Measurements from ENCODE around the gene WDPCP.
"Not testable (repeated sequence)": the region's sequence is repeated elsewhere in the genome, so short reads cannot be mapped to it uniquely, and the experiment has no call there.

The WDPCP gene

GRCh38 chr2:63434024-63435001 is 154.0 kb downstream of the WDPCP start:
- no peaks in the 10 kb centered on the region for H3K36me3 ChIP-seq (ENCODE audit: insufficient read depth, low read length)
- no peak overlapping the region for H3K9ac ChIP-seq (ENCODE audit: low read depth, low read length)
- H3K9me3 ChIP-seq (ENCODE audit: control insufficient read depth, insufficient read depth, low read length): no peaks in the 10 kb centered on the region
- H3K4me1 ChIP-seq (ENCODE audit: insufficient read depth, low read length): no peaks in the 10 kb centered on the region

DNA sequence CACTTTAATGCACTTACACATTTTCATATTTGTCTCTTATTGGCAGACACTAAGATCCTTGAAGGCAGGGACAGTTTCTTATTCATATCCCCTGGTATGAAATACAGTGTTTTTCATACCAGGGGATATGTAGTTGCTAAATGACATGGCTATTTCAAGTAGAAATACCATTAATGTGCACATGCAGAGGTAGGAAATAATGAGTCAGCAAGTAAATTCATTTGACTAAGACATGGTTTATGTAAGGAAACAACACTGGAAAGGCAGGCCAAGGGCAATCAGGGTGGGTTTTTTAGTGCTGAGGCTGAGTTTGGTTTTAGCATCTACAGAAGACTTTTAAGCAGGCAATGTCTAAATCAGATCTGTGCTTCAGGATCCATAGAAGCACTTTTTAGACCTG is 155.9 kb downstream of the WDPCP start:
- Histone ChIP-seq H3K9me3 (ENCODE audit: control insufficient read depth, insufficient read depth, low read length) (no peaks in the 10 kb centered on the region), H3K36me3 (ENCODE audit: insufficient read depth, low read length) (no peaks in the 10 kb centered on the region), H3K9ac (ENCODE audit: low read depth, low read length) (no peak overlapping the region), H3K4me1 (ENCODE audit: insufficient read depth, low read length) (no peaks in the 10 kb centered on the region)

GRCh38 chr2:63425606-63426005 is 162.7 kb downstream of the WDPCP start:
- Histone ChIP-seq H3K9me3 (ENCODE audit: control insufficient read depth, insufficient read depth, low read length) (no peaks in the 10 kb centered on the region), H3K4me1 (ENCODE audit: insufficient read depth, low read length) (no peaks in the 10 kb centered on the region), H3K9ac (ENCODE audit: low read depth, low read length) (no peak overlapping the region), H3K36me3 (ENCODE audit: insufficient read depth, low read length) (no peaks in the 10 kb centered on the region)

GRCh38 chr2:63425079-63425416 is 163.2 kb downstream of the WDPCP start:
- Histone ChIP-seq H3K9ac (ENCODE audit: low read depth, low read length) (no peak overlapping the region), H3K36me3 (ENCODE audit: insufficient read depth, low read length) (no peaks in the 10 kb centered on the region), H3K4me1 (ENCODE audit: insufficient read depth, low read length) (no peaks in the 10 kb centered on the region), H3K9me3 (ENCODE audit: control insufficient read depth, insufficient read depth, low read length) (no peaks in the 10 kb centered on the region)

GRCh38 chr2:63424329-63425078 is 163.8 kb downstream of the WDPCP start:
- no peaks in the 10 kb centered on the region for H3K9me3 ChIP-seq (ENCODE audit: control insufficient read depth, insufficient read depth, low read length)
- no peaks in the 10 kb centered on the region for H3K36me3 ChIP-seq (ENCODE audit: insufficient read depth, low read length)
- H3K9ac ChIP-seq (ENCODE audit: low read depth, low read length): no peak overlapping the region
- no peaks in the 10 kb centered on the region for H3K4me1 ChIP-seq (ENCODE audit: insufficient read depth, low read length)

DNA sequence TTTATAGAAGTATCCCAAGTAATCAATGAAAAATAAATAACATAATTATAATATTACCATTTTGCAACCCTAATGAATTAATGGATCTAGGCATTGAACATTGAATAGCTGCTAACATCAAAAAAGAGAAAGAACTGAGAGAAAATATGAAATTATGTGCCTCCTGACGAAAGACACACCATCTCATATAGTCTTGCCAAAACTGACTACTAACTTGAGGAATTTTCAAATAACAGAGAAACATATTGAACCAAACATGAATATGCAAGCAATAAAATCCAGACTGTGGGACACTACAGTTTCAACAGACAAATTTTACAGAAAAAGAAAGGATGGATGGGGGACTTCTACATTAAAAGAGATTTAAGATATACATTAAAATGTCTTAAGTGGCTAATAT is 165.7 kb downstream of the WDPCP start:
- no peaks in the 10 kb centered on the region for H3K36me3 ChIP-seq (ENCODE audit: insufficient read depth, low read length)
- H3K4me1 ChIP-seq (ENCODE audit: insufficient read depth, low read length): no peaks in the 10 kb centered on the region
- no peak overlapping the region for H3K9ac ChIP-seq (ENCODE audit: low read depth, low read length)
- H3K9me3 ChIP-seq (ENCODE audit: control insufficient read depth, insufficient read depth, low read length): no peaks in the 10 kb centered on the region

GRCh38 chr2:63408530-63408929 is 179.7 kb downstream of the WDPCP start:
- H3K4me1 ChIP-seq (ENCODE audit: insufficient read depth, low read length): 0 out of 2 replicates have a peak, but pooled peaks cover 4% of the 10 kb centered on the region
- H3K9me3 ChIP-seq (ENCODE audit: control insufficient read depth, insufficient read depth, low read length): peaks cover 5% of the 10 kb centered on the region; the same call in 1 of the 2 replicates
- H3K9ac ChIP-seq (ENCODE audit: low read depth, low read length): no peak overlapping the region
- no peaks in the 10 kb centered on the region for H3K36me3 ChIP-seq (ENCODE audit: insufficient read depth, low read length)

DNA sequence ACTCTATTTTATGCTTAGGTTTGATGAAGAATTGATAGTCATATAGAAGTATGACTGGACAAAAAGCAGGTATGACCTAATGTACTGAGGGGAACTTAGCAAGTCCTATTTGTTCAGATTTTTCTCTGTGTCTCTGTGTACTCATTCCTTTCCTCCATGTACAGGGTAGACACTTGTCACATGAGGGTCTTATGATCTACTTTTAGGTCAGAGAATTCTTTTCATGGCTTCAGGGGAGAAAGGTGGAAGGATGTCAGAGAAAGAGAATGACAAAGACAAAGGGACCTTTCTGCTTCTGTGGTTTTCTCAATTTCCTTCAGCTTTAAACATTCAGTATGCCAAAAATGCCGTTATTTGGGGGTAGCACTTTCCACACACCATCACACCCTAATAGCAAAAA is 181.6 kb downstream of the WDPCP start:
- Histone ChIP-seq H3K9ac (ENCODE audit: low read depth, low read length) (no peak overlapping the region), H3K4me1 (ENCODE audit: insufficient read depth, low read length) (0 out of 2 replicates have a peak, but pooled peaks cover 4% of the 10 kb centered on the region), H3K9me3 (ENCODE audit: control insufficient read depth, insufficient read depth, low read length) (peaks cover 5% of the 10 kb centered on the region; the same call in 1 of the 2 replicates), H3K36me3 (ENCODE audit: insufficient read depth, low read length) (no peaks in the 10 kb centered on the region)

DNA sequence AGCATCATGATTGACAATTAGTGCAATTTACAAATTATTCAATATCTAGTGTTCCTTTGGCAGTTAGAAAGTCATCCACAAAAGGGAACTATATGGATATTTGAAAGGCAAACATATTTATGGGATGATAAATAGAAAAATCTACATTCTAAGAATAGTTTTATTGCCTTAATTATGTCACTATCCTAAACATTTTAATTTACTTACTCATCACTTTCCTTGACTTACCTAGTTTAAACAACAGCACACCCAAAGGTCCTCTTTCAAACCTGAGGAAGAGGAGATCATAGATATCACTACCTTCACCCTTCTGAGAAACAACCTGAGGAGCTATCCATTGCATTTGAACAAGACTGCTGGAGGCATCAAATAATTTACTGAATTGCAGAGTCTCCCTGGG is 184.5 kb downstream of the WDPCP start:
- H3K9me3 ChIP-seq (ENCODE audit: control insufficient read depth, insufficient read depth, low read length): peaks cover 5% of the 10 kb centered on the region; the same call in 1 of the 2 replicates
- no peak overlapping the region for H3K9ac ChIP-seq (ENCODE audit: low read depth, low read length)
- peaks cover 10% of the 10 kb centered on the region; the same call in 1 of the 2 replicates for H3K4me1 ChIP-seq (ENCODE audit: insufficient read depth, low read length)
- no peaks in the 10 kb centered on the region for H3K36me3 ChIP-seq (ENCODE audit: insufficient read depth, low read length)

GRCh38 chr2:63402889-63403288 is 185.4 kb downstream of the WDPCP start:
- H3K4me1 ChIP-seq (ENCODE audit: insufficient read depth, low read length); H3K9me3 ChIP-seq (ENCODE audit: control insufficient read depth, insufficient read depth, low read length); H3K9ac ChIP-seq (ENCODE audit: low read depth, low read length); H3K36me3 ChIP-seq (ENCODE audit: insufficient read depth, low read length): not testable (repeated sequence)

DNA sequence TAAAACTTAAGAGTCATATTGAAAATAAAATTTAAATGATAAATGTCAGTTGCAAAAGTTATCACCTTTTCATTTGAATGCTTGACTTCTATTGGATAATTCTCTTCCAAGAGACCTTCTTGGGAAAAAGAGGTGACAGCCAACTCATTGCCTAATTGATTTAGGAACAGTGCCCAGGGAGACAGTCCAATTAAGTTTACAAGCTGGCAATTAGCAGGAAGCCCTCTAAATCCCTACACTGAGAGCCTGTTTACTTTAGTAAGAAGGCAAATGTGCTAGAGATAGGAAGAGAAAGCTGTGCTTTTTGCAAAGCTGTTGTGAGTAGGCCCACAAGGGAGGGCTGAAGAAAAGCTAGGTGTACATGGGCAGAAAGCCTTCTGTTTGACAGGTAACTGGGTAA is 189.1 kb downstream of the WDPCP start:
- Histone ChIP-seq H3K9ac (ENCODE audit: low read depth, low read length) (no peak overlapping the region), H3K36me3 (ENCODE audit: insufficient read depth, low read length) (no peaks in the 10 kb centered on the region), H3K4me1 (ENCODE audit: insufficient read depth, low read length) (peaks cover 6% of the 10 kb centered on the region; the same call in 1 of the 2 replicates), H3K9me3 (ENCODE audit: control insufficient read depth, insufficient read depth, low read length) (no peaks in the 10 kb centered on the region)

DNA sequence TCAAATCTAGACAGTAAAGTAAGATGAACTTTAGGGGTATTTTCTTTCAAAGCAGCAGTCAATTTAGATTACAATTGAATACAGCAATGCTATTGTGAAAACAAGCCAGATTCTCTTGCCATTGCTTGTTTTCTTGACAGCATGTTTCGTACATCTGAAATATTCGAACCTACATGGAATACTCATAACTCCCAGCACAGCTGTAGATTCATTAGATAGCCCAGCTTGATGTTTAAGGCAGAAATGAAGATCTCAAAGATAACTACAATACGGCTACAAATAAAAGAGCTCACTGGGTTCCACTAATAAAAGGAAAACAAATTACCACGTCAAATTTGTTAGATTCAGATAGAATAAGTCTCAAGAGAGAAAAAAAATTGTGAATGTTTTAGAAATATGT is 208.8 kb downstream of the WDPCP start:
- no peak overlapping the region for H3K9ac ChIP-seq (ENCODE audit: low read depth, low read length)
- H3K9me3 ChIP-seq (ENCODE audit: control insufficient read depth, insufficient read depth, low read length): no peaks in the 10 kb centered on the region
- H3K36me3 ChIP-seq (ENCODE audit: insufficient read depth, low read length): no peaks in the 10 kb centered on the region
- peaks cover 4% of the 10 kb centered on the region; the same call in 1 of the 2 replicates for H3K4me1 ChIP-seq (ENCODE audit: insufficient read depth, low read length)

DNA sequence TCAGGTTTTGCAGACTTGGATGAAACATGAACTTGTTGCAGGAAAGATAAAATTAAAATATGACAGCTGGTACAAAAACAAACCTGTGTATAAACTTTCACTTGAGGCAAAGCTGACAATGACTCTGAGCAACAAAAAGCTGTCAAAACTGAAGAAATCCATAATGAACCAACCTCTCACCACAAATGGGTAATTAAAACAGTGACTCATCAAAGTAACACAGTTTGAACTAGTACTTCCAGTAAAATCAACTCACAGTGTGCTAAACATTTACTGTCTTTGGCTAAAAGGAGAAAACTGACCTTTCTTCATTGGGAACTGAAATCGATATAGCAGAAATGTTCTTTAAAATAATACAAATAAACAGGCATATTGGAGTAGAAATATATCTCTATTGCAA is 209.7 kb downstream of the WDPCP start:
- Histone ChIP-seq H3K4me1 (ENCODE audit: insufficient read depth, low read length) (peaks cover 4% of the 10 kb centered on the region; the same call in 1 of the 2 replicates), H3K9me3 (ENCODE audit: control insufficient read depth, insufficient read depth, low read length) (no peaks in the 10 kb centered on the region), H3K9ac (ENCODE audit: low read depth, low read length) (no peak overlapping the region), H3K36me3 (ENCODE audit: insufficient read depth, low read length) (no peaks in the 10 kb centered on the region)

DNA sequence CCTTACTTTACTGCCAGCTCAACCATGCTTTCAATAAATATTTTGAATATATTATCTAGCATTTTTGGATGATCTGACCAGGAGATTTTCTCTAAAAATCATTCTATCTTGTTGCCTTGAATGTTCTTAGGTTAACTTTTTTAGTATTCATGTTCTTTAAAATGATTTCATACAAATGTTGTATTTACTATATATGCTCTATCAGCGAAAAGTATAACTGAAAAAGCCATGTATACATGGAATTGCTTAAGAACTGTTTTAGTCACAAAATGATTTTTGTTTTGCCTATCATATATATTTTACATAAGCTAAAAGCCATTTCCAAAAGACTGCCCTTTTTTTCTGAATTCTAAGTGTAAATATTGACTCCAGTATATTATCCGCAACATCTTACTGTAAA is 213.9 kb downstream of the WDPCP start:
- Histone ChIP-seq H3K9me3 (ENCODE audit: control insufficient read depth, insufficient read depth, low read length) (no peaks in the 10 kb centered on the region), H3K9ac (ENCODE audit: low read depth, low read length) (no peak overlapping the region), H3K36me3 (ENCODE audit: insufficient read depth, low read length) (no peaks in the 10 kb centered on the region), H3K4me1 (ENCODE audit: insufficient read depth, low read length) (peaks cover 4% of the 10 kb centered on the region; the same call in 1 of the 2 replicates)

DNA sequence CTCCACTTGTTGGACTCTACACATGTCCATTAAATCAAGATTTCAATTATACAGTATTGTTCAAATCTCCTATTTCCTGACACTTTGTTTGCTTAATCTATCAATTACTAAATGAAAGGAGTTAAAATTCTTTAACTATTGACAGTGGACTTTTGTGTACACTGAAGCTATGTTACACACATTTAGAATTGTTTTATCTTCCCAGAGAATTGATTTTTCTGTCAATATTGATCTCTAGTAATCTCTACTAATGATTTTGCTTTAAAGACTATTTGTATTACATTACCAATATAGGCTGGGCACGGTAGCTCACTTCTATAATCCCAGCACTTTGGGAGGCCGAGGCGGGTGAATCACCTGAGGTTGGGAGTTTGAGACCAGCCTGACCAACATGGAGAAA is 215.7 kb downstream of the WDPCP start:
- Histone ChIP-seq H3K36me3 (ENCODE audit: insufficient read depth, low read length) (no peaks in the 10 kb centered on the region), H3K4me1 (ENCODE audit: insufficient read depth, low read length) (no peaks in the 10 kb centered on the region), H3K9ac (ENCODE audit: low read depth, low read length) (no peak overlapping the region), H3K9me3 (ENCODE audit: control insufficient read depth, insufficient read depth, low read length) (no peaks in the 10 kb centered on the region)

All from ES-I3 (cell line).